HG02588 (cell line): Measurements from ENCODE around the gene EIF4A3.
A peak's percentile ranks its signal among the peaks of the same experiment; 100 is the strongest.
"Not testable (repeated sequence)": the region's sequence is repeated elsewhere in the genome, so short reads cannot be mapped to it uniquely, and the experiment has no call there.

Experiments
- ATAC-seq: cut with Tn5 transposase; IDR thresholded peaks from one replicate; pipeline ENCODE4 v1.9.1; 2021; ENCODE audit warnings: mild to moderate bottlenecking, moderate library complexity; ENCODE audit not compliant: unreplicated experiment

The EIF4A3 gene

GRCh38 chr17:80102664-80103448 lies 44.1 kb downstream of the EIF4A3 start:
- no peak for ATAC-seq

GRCh38 chr17:80101946-80102663 lies 44.8 kb downstream of the EIF4A3 start:
- ATAC-seq = no peak

GRCh38 chr17:80101011-80101945 lies 45.6 kb downstream of the EIF4A3 start, which contains the start of gene GAA:
TSS of gene GAA (plus strand) at chr17:80101581. CDS start at chr17:80104587, 3,006 bp downstream.
- ATAC-seq = peak; percentile 74

- no peak for ATAC-seq
Observed at GRCh38 chr17:80100035-80100323, 46.9 kb downstream of the EIF4A3 start.

DNA sequence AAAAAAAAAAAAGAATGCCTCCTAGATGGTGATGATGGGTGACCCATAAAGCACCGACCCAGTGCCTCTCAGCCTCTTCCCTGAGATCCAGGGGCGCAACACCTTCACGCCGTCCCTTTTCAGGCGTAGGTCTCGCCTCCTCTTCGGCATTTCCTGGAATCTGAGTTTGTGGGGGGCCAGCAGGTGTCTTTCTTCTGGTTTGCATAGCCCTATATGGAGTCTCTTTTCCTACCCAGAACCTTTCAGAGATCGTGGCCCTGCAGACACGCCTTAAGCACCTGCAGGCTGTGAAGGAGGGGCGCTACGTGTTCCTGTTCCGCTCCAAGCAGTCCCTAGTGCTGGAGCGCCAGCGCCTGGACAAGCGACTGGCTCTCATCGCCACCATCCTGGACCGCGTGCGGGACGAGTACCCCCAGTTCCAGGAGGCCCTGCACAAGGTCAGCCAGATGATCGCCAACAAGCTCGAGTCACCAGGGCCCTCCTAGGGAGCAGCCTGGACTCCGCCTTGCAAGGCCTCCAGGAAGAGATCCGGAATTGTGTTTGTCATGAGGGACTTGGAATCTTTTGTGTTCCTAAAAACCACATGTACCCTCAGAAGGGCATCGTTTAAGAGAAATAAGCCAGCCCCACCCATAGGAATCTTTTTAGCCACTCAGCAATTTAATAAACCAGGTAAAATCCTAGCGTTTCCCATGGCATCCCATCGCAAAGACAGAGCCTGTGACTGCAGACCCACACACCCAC lies 47.5 kb downstream of the EIF4A3 start:
- ATAC-seq = no peak

DNA sequence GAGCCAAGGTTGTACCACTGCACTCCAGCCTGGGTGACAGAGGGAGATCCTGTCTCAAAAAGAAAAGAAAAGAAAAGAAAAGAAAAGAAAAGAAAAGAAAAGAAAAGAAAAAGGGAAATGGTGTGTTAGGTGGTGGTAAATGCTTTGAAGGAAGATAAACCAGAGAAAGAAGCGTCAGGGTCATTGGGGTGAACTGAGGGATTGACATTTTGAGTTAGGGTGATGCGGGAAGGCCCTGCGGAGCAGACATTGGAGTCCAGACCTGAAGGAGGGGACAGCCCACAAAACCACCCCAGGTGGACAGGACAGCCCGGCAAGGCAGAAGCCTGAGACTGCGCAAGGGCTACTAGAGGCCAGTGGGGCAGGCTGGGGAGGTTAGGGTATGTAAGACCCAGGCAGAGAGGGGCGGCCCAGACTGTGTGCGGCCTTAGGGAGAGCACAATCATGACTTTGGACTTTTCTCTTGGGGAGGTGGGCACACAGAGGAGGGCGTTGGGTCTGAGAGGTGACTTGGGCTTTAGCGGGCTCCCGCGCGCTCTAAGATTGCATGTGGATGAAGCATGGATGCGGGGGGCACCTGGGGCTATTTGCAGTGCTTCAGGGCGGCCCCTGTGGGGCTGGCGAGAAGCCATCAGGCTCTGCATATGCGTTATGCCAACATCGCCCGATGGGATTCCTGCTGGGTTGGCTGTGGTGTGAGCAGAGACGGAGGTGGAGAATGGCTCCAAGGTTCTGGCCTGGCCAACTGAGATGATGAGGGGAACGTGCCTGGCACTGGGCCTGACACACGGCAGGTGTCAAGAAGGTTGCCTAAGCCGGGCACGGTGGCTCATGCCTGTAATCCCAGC lies 48.9 kb downstream of the EIF4A3 start:
- ATAC-seq = no peak

- no peak for ATAC-seq
Observed at GRCh38 chr17:80097127-80097621, 49.8 kb downstream of the EIF4A3 start.

DNA sequence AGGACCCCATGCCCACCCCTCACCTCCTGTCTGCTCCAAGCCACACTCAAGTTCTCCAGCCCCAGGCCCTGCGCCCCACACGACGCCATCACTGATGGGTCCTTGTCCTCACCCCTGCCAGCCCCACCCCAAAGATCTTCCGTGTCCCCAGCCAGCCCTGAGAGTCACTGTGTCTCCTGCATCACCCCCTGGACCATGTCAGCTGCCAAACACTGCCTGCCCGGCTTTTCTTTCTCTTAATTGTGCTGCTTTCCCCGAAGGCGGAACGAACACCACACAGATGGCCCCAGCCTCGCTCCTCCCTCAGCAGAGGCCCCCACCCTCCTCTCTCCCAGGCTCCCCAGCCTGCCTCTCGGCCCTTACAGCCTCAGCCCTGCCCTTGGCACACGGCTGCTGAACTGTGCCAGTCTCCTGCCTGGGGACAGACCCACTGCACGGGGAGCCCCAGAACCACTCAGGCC lies 50.3 kb downstream of the EIF4A3 start:
- no peak for ATAC-seq

- ATAC-seq = no peak
Observed at GRCh38 chr17:80095844-80096475, 51.0 kb downstream of the EIF4A3 start.

DNA sequence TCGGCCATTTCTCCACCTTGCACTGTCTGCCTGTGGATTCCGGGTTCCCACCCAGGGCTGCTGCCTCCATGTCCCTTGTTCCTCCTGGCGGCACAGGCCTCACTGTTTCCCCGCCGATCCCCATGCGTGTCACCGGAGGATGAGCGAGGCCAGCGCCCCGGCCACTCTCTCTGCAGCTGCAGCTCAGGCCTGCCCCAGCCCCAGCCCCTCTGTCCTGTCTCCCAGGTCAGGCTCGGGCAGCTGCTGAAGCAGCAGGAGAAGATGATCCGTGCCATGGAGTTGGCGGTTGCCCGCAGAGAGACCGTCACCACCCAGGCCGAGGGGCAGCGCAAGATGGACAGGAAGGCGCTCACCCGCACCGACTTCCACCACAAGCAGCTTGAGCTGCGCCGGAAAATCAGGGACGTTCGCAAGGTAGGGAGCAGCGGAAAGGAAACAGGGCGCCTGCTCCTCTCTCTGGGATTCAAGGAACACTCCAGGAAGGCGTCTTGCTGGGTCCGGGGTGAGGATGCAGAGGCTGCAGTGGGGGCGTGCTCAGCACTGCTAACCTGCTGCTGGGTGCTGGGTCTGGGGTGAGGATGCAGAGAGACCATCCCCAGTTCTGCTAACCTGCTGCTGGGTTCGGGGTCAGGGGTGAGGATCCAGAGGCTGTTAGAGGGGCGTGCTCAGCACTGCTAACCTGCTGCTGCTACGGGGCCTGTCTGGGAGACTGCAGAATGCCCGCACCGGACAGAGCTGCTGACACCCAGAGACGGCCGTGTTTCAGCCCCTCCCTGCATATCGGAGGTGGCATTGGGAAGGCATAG lies 51.7 kb downstream of the EIF4A3 start:
- ATAC-seq = no peak

GRCh38 chr17:80092959-80093358 lies 54.0 kb downstream of the EIF4A3 start:
- no peak for ATAC-seq

DNA sequence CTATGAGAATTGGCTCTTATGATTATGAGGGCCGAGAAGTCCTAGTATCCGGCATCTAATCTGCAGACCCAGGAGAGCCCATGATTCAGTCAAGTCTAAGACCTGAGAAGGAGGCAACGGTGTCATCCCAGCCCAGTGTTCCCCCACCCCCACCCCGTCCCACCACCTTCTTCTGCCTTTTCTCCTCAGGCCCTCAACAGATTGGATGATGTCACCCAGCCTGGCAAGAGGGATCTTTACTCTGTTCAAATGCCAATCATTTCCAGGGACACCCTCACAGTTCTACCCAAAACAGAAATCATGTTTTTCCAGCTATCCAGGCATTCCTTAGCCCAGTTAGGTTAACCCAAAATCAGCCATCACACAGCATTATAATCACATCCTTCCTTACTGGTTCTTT lies 55.6 kb downstream of the EIF4A3 start:
- ATAC-seq = no peak

- ATAC-seq = not testable (repeated sequence)
Observed at GRCh38 chr17:80090164-80090563, 56.8 kb downstream of the EIF4A3 start.

GRCh38 chr17:80089762-80090161 lies 57.2 kb downstream of the EIF4A3 start:
- no peak for ATAC-seq

DNA sequence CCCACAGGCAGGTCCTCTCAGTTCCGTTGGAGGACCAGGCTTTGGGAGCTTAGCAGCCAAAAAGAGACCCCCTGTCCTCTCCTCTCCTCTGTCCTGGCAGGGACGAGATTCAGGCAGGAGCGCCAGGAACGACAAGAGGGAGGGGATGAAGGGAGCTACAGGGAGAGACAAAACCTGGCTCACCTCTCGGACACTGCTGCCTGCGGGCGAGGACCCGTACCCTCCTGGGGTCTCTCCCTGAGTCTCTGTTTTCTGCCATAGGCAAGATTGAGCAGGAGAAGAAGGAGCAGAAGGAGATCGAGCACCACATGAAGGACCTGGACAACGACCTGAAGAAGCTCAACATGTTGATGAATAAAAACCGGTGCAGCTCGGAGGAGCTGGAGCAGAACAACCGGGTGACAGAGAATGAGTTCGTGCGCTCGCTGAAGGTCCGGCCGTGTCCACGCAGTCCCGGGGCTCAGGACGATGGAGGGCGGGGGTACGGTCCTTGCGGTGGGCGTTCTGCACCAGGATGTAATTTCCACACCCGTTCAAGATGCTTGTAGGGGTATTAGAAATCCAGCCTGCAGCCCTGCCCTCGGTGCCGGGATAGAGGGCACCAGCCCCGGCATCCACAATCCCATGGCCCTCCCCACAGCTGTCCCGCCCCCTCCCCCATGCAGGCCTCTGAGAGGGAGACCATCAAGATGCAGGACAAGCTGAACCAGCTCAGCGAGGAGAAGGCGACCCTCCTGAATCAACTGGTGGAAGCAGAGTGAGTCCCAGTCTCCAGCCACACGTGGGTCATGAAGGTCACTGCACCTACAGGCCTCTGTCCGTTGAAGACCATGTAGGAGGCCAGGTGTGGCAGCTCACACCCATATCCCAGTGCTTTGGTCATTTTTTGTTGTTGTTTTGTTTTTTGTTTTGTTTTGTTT lies 59.3 kb downstream of the EIF4A3 start:
- no peak for ATAC-seq

GRCh38 chr17:80086616-80087015 lies 60.3 kb downstream of the EIF4A3 start:
- no peak for ATAC-seq

DNA sequence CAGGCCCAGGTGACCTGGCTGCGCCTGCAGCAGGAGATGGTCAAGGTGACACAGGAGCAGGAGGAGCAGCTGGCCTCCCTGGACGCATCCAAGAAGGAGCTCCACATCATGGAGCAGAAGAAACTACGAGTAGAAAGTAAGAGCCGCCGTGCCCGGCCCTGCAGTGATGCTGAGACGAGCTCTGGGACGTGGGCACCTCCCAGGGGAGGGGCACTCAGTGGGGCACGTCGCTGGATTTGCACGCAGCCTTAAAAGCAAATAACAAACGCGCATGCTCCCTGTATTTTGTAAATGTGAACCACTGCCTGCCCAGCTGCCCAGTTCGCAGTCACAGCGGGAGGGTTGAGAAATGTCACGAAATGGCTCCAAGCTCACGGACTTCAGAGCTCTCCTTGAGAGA lies 60.8 kb downstream of the EIF4A3 start:
- no peak for ATAC-seq
